HG03469 (cell line): ENCODE measurements around the gene UBA7.
"Not testable (repeated sequence)": the region's sequence is repeated elsewhere in the genome, so short reads cannot be mapped to it uniquely, and the experiment has no call there.

Source experiments
- ATAC-seq: cut with Tn5 transposase; IDR thresholded peaks from one replicate; pipeline ENCODE4 v1.9.1; 2021; ENCODE audit warnings: mild to moderate bottlenecking, moderate library complexity, moderate number of reproducible peaks; ENCODE audit not compliant: unreplicated experiment

Gene UBA7, protein sequence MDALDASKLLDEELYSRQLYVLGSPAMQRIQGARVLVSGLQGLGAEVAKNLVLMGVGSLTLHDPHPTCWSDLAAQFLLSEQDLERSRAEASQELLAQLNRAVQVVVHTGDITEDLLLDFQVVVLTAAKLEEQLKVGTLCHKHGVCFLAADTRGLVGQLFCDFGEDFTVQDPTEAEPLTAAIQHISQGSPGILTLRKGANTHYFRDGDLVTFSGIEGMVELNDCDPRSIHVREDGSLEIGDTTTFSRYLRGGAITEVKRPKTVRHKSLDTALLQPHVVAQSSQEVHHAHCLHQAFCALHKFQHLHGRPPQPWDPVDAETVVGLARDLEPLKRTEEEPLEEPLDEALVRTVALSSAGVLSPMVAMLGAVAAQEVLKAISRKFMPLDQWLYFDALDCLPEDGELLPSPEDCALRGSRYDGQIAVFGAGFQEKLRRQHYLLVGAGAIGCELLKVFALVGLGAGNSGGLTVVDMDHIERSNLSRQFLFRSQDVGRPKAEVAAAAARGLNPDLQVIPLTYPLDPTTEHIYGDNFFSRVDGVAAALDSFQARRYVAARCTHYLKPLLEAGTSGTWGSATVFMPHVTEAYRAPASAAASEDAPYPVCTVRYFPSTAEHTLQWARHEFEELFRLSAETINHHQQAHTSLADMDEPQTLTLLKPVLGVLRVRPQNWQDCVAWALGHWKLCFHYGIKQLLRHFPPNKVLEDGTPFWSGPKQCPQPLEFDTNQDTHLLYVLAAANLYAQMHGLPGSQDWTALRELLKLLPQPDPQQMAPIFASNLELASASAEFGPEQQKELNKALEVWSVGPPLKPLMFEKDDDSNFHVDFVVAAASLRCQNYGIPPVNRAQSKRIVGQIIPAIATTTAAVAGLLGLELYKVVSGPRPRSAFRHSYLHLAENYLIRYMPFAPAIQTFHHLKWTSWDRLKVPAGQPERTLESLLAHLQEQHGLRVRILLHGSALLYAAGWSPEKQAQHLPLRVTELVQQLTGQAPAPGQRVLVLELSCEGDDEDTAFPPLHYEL

GRCh38 chr3:49813497-49814174 is at the start of gene UBA7:
UBA7 (minus strand) TSS chr3:49813953; CDS start chr3:49813787, 166 bp downstream.
- no peak for ATAC-seq

- ATAC-seq, result no peak
Observed at GRCh38 chr3:49859576-49860305, 46.0 kb upstream of the UBA7 start.

DNA sequence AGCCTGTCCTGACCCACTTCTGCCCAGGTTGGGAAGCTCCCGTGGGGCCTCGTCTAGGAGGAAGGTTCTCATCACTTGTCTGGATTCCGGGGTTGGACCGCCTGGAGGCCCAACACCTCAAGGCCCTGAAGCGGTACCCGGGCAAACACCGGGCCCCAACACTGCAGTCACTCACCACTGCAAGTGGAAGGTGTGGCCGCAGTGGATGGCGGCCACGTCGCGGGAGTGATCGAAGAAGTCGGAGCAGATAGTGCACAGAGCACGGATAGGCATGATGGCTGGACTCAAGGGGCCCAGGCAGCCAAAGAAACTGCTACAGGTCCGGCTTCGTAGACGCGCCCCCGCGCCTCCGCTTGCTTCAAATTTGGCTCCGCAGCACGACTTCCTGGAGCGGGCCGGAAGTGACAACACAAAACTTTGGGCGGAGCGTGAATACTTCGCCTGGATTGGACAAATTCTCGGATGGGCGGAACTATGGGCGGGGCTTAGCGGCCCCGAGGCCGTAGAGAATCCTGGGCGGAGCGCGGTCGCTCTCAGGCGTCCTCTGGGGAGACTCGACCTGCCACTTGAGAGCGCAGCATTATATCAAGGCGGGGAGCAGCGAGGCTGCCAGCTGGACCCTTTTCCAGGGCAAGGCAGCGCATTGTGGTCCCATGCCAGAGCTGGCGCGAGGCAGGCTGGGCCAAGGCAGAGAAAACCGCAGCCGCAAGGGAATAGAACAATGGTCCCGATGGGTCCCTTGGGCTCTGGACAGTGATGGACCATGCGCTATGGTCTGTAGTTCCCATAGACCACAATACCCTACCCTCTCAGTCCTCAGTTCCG is 42.6 kb upstream of the UBA7 start, which contains the start of gene TRAIP:
Gene TRAIP (minus strand): TSS at position 384 of the 825 bp plus-strand sequence. CDS start 111 bp downstream, at position 273.
- peak; percentile 71 for ATAC-seq

DNA sequence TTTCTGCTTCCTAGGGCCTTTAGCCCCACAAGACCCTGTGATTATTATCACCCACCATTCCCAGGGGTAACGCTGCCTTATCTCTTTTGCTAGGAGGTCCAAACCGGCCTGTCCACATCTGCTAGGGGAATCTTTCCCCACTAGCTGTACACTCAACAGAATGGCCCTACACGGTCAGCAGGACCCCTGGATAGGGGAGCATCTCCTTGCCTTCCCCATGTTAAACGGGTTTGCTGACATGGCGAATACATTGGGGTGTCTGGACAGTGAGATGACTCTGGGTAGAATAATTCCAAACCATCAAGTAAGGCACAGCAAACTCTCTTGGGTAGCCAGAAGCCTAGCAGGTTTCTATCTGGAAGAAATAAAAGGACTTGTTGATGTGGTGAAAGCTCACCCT is 41.9 kb upstream of the UBA7 start:
- ATAC-seq, result no peak

GRCh38 chr3:49845694-49846093 is 31.9 kb upstream of the UBA7 start:
- no peak for ATAC-seq

GRCh38 chr3:49844464-49845183 is 30.9 kb upstream of the UBA7 start:
- ATAC-seq, result no peak

DNA sequence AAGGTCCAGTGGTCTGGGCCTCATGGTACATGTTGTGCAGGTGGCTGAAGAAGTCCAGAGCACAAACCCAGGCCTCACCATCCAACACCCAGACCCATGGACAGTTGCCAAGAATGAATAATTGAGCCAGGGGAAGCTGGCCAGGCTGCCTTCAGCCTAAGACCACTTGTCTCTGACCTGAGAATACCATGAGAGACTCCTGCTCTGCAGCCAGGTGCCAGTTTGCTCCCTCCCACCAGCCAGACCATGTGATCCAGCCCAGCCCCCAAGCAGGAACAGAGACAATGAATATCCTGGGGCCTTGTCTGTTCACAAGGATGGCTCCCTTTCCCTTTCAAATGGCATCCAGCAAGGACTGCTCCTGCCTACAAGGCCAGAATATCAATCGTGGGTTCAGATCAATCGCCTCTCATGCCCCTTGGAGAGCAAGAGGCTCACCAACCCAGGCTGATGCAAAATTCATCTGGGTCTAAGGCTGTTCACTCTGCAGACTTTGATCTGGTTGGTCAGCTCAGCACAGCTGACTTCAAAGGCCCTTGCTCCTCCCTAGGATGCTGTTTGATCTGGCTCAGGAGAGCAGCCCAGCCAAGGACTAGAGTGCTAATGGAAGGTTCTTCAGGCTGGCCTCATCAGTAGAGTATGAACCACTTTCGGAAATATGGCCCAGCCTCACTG is 29.2 kb upstream of the UBA7 start:
- ATAC-seq, result no peak

GRCh38 chr3:49841806-49842205 is 28.1 kb upstream of the UBA7 start:
- ATAC-seq, result no peak

- no peak for ATAC-seq
Observed at GRCh38 chr3:49841126-49841696, 27.5 kb upstream of the UBA7 start.

- no peak for ATAC-seq
Observed at GRCh38 chr3:49840388-49840787, 26.6 kb upstream of the UBA7 start.

DNA sequence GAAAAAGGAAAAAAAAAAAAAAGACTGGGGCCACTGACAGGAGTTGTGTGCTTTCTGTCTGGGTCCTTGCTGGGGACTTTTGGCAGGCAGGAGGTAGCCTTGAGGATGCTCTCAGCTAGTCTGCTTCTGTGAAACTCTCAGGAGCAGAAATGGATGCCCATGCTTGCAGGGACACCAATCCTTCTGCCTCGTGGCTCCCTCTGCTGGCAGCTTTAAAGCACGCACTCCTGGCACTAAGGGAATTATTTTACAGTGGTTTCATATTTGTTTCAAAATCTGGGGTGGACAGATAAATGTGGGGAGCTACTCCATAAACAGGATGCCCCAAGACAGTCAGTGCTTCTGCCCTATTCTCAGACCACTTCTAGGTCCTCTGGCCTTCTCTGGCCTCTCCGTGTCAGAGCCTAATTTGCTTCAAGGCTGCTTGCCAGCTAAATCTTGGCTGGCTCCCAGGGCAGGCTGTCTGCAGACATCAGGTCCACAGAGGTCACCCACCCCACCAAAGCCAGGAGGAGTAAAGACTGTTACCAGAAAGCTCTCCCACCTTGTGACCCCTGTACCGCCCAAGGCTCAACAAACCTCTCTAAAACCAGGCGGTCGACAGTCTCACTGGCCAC is 25.5 kb upstream of the UBA7 start:
- no peak for ATAC-seq

- ATAC-seq, result no peak
Observed at GRCh38 chr3:49831341-49831740, 17.6 kb upstream of the UBA7 start.

DNA sequence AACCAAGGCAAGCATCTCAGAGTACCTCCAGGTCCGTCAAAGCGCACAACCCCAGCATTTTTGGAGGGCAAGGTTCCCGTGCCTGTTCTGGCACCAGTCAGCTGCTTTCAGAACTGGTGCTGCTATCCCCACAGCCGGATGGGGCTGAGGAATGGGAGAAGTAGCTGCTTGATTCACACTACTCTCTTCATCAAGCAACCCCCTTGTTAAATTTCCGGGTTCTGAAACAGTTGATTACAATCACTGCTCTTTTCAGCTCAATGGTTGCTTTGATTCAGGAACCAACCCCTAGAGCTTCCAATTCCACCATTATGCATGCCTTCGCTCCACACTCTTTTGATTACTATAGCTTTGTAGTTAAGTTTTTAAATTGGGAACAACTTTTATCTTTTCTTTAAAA is 12.3 kb upstream of the UBA7 start:
- no peak for ATAC-seq

DNA sequence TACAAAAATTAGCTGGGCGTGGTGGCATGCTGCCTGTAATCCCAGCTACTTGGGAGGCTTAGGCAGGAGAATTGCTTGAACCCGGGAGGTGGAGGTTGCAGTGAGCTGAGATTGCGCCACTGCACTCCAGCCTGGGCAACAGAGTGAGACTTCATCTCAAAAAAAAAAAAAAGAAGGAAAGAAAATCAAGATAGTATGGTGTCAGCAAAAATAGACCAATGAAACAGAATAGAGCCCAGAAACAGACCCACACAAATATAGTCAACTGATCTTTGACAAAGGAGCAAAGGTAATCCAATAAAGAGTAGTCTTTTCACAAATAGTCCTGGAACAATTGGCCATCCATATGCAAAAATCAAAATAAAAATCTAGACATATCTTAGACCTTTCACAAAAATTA is 9.4 kb upstream of the UBA7 start:
- ATAC-seq, result not testable (repeated sequence)

GRCh38 chr3:49812916-49813496 is 747 bp downstream of the UBA7 start:
- no peak for ATAC-seq

DNA sequence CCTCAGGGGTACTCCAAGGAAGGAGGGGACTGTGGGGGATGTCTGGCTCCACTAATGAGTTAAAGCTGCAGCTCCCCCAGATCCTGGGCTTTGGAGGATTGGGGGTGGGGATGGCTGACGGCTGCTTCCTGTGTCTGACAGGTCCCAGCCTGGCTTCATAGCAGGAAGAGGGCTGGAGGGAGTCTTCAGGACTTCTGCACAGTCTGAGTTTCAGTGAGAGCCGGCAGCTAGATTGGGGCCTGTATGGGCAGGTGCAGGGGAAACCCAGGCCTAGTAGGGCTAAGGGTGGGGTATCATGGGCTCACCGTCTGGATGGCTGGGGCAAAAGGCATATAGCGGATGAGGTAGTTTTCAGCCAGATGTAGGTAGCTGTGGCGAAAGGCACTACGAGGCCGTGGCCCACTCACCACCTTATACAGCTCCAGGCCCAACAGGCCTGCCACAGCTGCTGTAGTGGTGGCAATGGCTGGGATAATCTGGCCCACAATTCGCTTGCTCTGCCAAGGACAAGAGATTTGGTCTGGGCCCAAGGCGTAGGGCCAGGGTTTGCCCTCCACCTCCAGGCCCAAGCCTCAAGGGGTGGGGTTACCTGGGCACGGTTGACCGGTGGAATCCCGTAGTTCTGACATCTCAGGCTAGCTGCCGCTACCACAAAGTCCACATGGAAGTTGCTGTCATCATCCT is 6.2 kb downstream of the UBA7 start:
- no peak for ATAC-seq
